ENCODE measurements around the gene RBM20.
"Not testable (repeated sequence)": the region's sequence is repeated elsewhere in the genome, so short reads cannot be mapped to it uniquely, and the experiment has no call there.

RBM20 gene

GRCh38 chr10:110762109-110762848, 118.1 kb downstream of the RBM20 start:
- no peaks in the 10 kb centered on the region for H3K9me3 Mint-ChIP-seq
- H3K36me3 Mint-ChIP-seq = no peaks in the 10 kb centered on the region
- H3K4me3 Mint-ChIP-seq = no peak overlapping the region
- no peak for DNase-seq (ENCODE audit: low spot score in 2 of 2)
- peaks cover 12% of the 10 kb centered on the region for H3K27me3 Mint-ChIP-seq
- no peak overlapping the region for H3K27ac Mint-ChIP-seq
- H3K4me1 Mint-ChIP-seq = no peaks in the 10 kb centered on the region
- ATAC-seq (ENCODE audit: low read depth) = no peak

- Mint-ChIP-seq H3K9me3 (no peaks in the 10 kb centered on the region), H3K27ac (no peak overlapping the region), H3K27me3 (peaks cover 12% of the 10 kb centered on the region), H3K36me3 (no peaks in the 10 kb centered on the region), H3K4me3 (no peak overlapping the region), H3K4me1 (no peaks in the 10 kb centered on the region)
- no peak for DNase-seq (ENCODE audit: low spot score in 2 of 2)
- ATAC-seq (ENCODE audit: low read depth) = no peak
Measured at GRCh38 chr10:110762849-110763211, 118.7 kb downstream of the RBM20 start.

- Mint-ChIP-seq H3K27ac (no peak overlapping the region), H3K27me3 (peaks cover 11% of the 10 kb centered on the region), H3K4me1 (no peaks in the 10 kb centered on the region), H3K9me3 (no peaks in the 10 kb centered on the region), H3K4me3 (no peak overlapping the region), H3K36me3 (no peaks in the 10 kb centered on the region)
- ATAC-seq (ENCODE audit: low read depth) (no peak), DNase-seq (ENCODE audit: low spot score in 2 of 2) (no peak)
Measured at GRCh38 chr10:110764378-110764777, 120.2 kb downstream of the RBM20 start.

- Mint-ChIP-seq H3K4me3 (no peak overlapping the region), H3K4me1 (no peaks in the 10 kb centered on the region), H3K36me3 (no peaks in the 10 kb centered on the region), H3K9me3 (no peaks in the 10 kb centered on the region), H3K27me3 (peaks cover 11% of the 10 kb centered on the region), H3K27ac (no peak overlapping the region)
- ATAC-seq (ENCODE audit: low read depth) (no peak), DNase-seq (ENCODE audit: low spot score in 2 of 2) (no peak)
Measured at GRCh38 chr10:110764793-110765512, 120.8 kb downstream of the RBM20 start.

GRCh38 chr10:110765513-110766319, 121.6 kb downstream of the RBM20 start:
- no peak overlapping the region for H3K4me3 Mint-ChIP-seq

GRCh38 chr10:110767601-110768000, 123.5 kb downstream of the RBM20 start:
- not testable (repeated sequence) for DNase-seq (ENCODE audit: low spot score in 2 of 2)

More at GRCh38 chr10:110765513-110766319, 121.6 kb downstream of the RBM20 start:
- no peak overlapping the region for H3K27ac Mint-ChIP-seq
- peaks cover 11% of the 10 kb centered on the region for H3K27me3 Mint-ChIP-seq
- ATAC-seq (ENCODE audit: low read depth) (no peak), DNase-seq (ENCODE audit: low spot score in 2 of 2) (no peak)
- H3K9me3 Mint-ChIP-seq = no peaks in the 10 kb centered on the region
- H3K36me3 Mint-ChIP-seq = no peaks in the 10 kb centered on the region
- H3K4me1 Mint-ChIP-seq = no peaks in the 10 kb centered on the region

GRCh38 chr10:110770243-110770642, 126.1 kb downstream of the RBM20 start:
- H3K4me1 Mint-ChIP-seq = peaks cover 5% of the 10 kb centered on the region
- ATAC-seq (ENCODE audit: low read depth) (no peak), DNase-seq (ENCODE audit: low spot score in 2 of 2) (no peak)
- H3K27me3 Mint-ChIP-seq = no peaks in the 10 kb centered on the region
- no peak overlapping the region for H3K4me3 Mint-ChIP-seq
- no peak overlapping the region for H3K27ac Mint-ChIP-seq
- no peaks in the 10 kb centered on the region for H3K36me3 Mint-ChIP-seq
- no peaks in the 10 kb centered on the region for H3K9me3 Mint-ChIP-seq

More at GRCh38 chr10:110767601-110768000, 123.5 kb downstream of the RBM20 start:
- H3K27me3 Mint-ChIP-seq; ATAC-seq (ENCODE audit: low read depth); H3K27ac Mint-ChIP-seq; H3K9me3 Mint-ChIP-seq; H3K36me3 Mint-ChIP-seq; H3K4me3 Mint-ChIP-seq; H3K4me1 Mint-ChIP-seq: not testable (repeated sequence)

GRCh38 chr10:110771486-110771885, 127.3 kb downstream of the RBM20 start:
- ATAC-seq (ENCODE audit: low read depth) (no peak), DNase-seq (ENCODE audit: low spot score in 2 of 2) (no peak)
- Mint-ChIP-seq H3K36me3 (no peaks in the 10 kb centered on the region), H3K9me3 (no peaks in the 10 kb centered on the region), H3K4me3 (no peak overlapping the region), H3K27me3 (no peaks in the 10 kb centered on the region), H3K27ac (no peak overlapping the region), H3K4me1 (peaks cover 5% of the 10 kb centered on the region)

- ATAC-seq (ENCODE audit: low read depth) (no peak), DNase-seq (ENCODE audit: low spot score in 2 of 2) (no peak)
- Mint-ChIP-seq H3K9me3 (no peaks in the 10 kb centered on the region), H3K36me3 (no peaks in the 10 kb centered on the region), H3K27me3 (no peaks in the 10 kb centered on the region), H3K4me3 (no peak overlapping the region), H3K27ac (no peak overlapping the region), H3K4me1 (peaks cover 5% of the 10 kb centered on the region)
Measured at GRCh38 chr10:110771991-110772390, 127.9 kb downstream of the RBM20 start.

- ATAC-seq (ENCODE audit: low read depth) (no peak), DNase-seq (ENCODE audit: low spot score in 2 of 2) (no peak)
- H3K4me3 Mint-ChIP-seq = no peak overlapping the region
- no peak overlapping the region for H3K27ac Mint-ChIP-seq
- no peaks in the 10 kb centered on the region for H3K36me3 Mint-ChIP-seq
- no peaks in the 10 kb centered on the region for H3K9me3 Mint-ChIP-seq
- H3K27me3 Mint-ChIP-seq = no peaks in the 10 kb centered on the region
- H3K4me1 Mint-ChIP-seq = peaks cover 5% of the 10 kb centered on the region
Measured at GRCh38 chr10:110772454-110773025, 128.4 kb downstream of the RBM20 start.

GRCh38 chr10:110773693-110774068, 129.5 kb downstream of the RBM20 start:
- no peaks in the 10 kb centered on the region for H3K27me3 Mint-ChIP-seq
- no peak overlapping the region for H3K27ac Mint-ChIP-seq
- no peaks in the 10 kb centered on the region for H3K36me3 Mint-ChIP-seq
- DNase-seq (ENCODE audit: low spot score in 2 of 2) (no peak), ATAC-seq (ENCODE audit: low read depth) (no peak)
- peaks cover 5% of the 10 kb centered on the region for H3K4me1 Mint-ChIP-seq
- no peaks in the 10 kb centered on the region for H3K9me3 Mint-ChIP-seq
- H3K4me3 Mint-ChIP-seq = no peak overlapping the region

GRCh38 chr10:110774069-110775019, 130.2 kb downstream of the RBM20 start:
- Mint-ChIP-seq H3K4me1 (peaks cover 5% of the 10 kb centered on the region), H3K4me3 (no peak overlapping the region), H3K27me3 (no peaks in the 10 kb centered on the region), H3K9me3 (no peaks in the 10 kb centered on the region), H3K36me3 (no peaks in the 10 kb centered on the region), H3K27ac (no peak overlapping the region)
- ATAC-seq (ENCODE audit: low read depth) (no peak), DNase-seq (ENCODE audit: low spot score in 2 of 2) (no peak)

- Mint-ChIP-seq H3K36me3 (no peaks in the 10 kb centered on the region), H3K4me3 (no peak overlapping the region), H3K4me1 (peaks cover 5% of the 10 kb centered on the region), H3K27ac (no peak overlapping the region), H3K9me3 (no peaks in the 10 kb centered on the region), H3K27me3 (no peaks in the 10 kb centered on the region)
- ATAC-seq (ENCODE audit: low read depth) (no peak), DNase-seq (ENCODE audit: low spot score in 2 of 2) (no peak)
Measured at GRCh38 chr10:110775020-110775375, 130.9 kb downstream of the RBM20 start.
